IMR-90 (cell line): ENCODE measurements around the gene S100A6. TPM values are rescaled to one million over a fixed set of nuclear protein-coding genes. Genes with fewer than 3 reads are reported as not detected.

Experiments used
- ATAC-seq: fragments of 200-7000 bp; cut with Tn5 transposase; 2 replicates; pipeline ENCODE4 v1.9.1; 2020; ENCODE audit warnings: low read depth, mild to moderate bottlenecking, moderate library complexity
- BruUV-seq: library from RNA; stranded (reverse); fragments of 400-500 nt; replicated peaks from 2 replicates; lab custom pipeline; 2021; lab: Mats Ljungman, UMichigan
- CTCF ChIA-PET: fragments of 300-600 bp; formaldehyde crosslinking; extraction: SDS; loops from one replicate; lab custom pipeline; 2021; ENCODE audit warnings: antibody characterized with exemption; lab: Yijun Ruan, JAX
- POLR2A ChIA-PET: fragments of 300-600 bp; sonication (Branson Sonifier 250); formaldehyde crosslinking; loops from one replicate; lab custom pipeline; 2022; ENCODE audit warnings: antibody characterized with exemption; ENCODE audit not compliant: unreplicated experiment; lab: Charles Lee
- DNase-seq: peaks from one replicate; pipeline ENCODE4 v3.0.0; 2013
- H2AFZ ChIP-seq: replicated peaks from 2 replicates; pipeline ENCODE3; 2013; ENCODE audit warnings: low read length, mild to moderate bottlenecking; ENCODE audit not compliant: poor library complexity
- H2AK5ac ChIP-seq: 2 replicates; pipeline ENCODE4 v1.6.1; 2013; ENCODE audit warnings: low read depth, low read length, inconsistent platforms
- H2AK9ac ChIP-seq: replicated peaks from 2 replicates; pipeline ENCODE3; 2013; ENCODE audit warnings: mild to moderate bottlenecking, low read depth, low read length, moderate library complexity; ENCODE audit not compliant: poor library complexity
- H2BK120ac ChIP-seq: 2 replicates; pipeline ENCODE4 v1.6.1; 2013; ENCODE audit warnings: low read depth, low read length, inconsistent platforms
- H2BK15ac ChIP-seq: 3 replicates; pipeline ENCODE4 v1.6.1; 2013; ENCODE audit warnings: low read depth, low read length, inconsistent platforms
- H2BK20ac ChIP-seq: 2 replicates; pipeline ENCODE4 v1.6.1; 2013; ENCODE audit warnings: low read depth, mild to moderate bottlenecking, inconsistent platforms, low read length, moderate library complexity
- H2BK5ac ChIP-seq: 2 replicates; pipeline ENCODE4 v1.6.1; 2013; ENCODE audit warnings: mild to moderate bottlenecking, low read depth, low read length, inconsistent platforms; ENCODE audit not compliant: poor library complexity, severe bottlenecking
- H3K14ac ChIP-seq: replicated peaks from 2 replicates; pipeline ENCODE4 v1.6.1; 2013; ENCODE audit warnings: low read depth, low read length, inconsistent platforms
- H3K18ac ChIP-seq: 2 replicates; pipeline ENCODE4 v1.6.1; 2013; ENCODE audit warnings: low read depth, low read length, control low read depth
- H3K23ac ChIP-seq: 2 replicates; pipeline ENCODE4 v1.6.1; 2013; ENCODE audit warnings: low read depth, low read length, inconsistent platforms
- H3K27ac ChIP-seq: 2 replicates; pipeline ENCODE4 v1.5.1; 2013; ENCODE audit warnings: mild to moderate bottlenecking, control low read depth, low read length; ENCODE audit not compliant: insufficient read depth
- H3K27me3 ChIP-seq: 2 replicates; pipeline ENCODE4 v1.6.1; 2013; ENCODE audit warnings: low read length; ENCODE audit not compliant: control insufficient read depth, insufficient read depth
- H3K36me3 ChIP-seq: 2 replicates; pipeline ENCODE4 v1.6.1; 2013; ENCODE audit warnings: low read length, mixed read lengths; ENCODE audit not compliant: control insufficient read depth, insufficient read depth
- H3K4ac ChIP-seq: 2 replicates; pipeline ENCODE4 v1.6.1; 2013; ENCODE audit warnings: low read depth, low read length, inconsistent platforms
- H3K4me1 ChIP-seq: 2 replicates; pipeline ENCODE4 v1.6.1; 2013; ENCODE audit warnings: low read length, mixed read lengths; ENCODE audit not compliant: control insufficient read depth, insufficient read depth
- H3K4me2 ChIP-seq: 2 replicates; pipeline ENCODE4 v1.6.1; 2013; ENCODE audit warnings: low read depth, mild to moderate bottlenecking, control low read depth, low read length, moderate library complexity
- H3K4me3 ChIP-seq: 2 replicates; pipeline ENCODE4 v1.5.1; 2013; ENCODE audit warnings: low read depth, mild to moderate bottlenecking, control low read depth, low read length, moderate library complexity; ENCODE audit not compliant: insufficient read depth
- H3K56ac ChIP-seq: 2 replicates; pipeline ENCODE4 v1.6.1; 2013; ENCODE audit warnings: low read length, inconsistent platforms; ENCODE audit not compliant: insufficient read depth; ENCODE audit errors: extremely low read depth
- H3K79me1 ChIP-seq, 2 experiments: 2 replicates each; pipeline ENCODE4 v1.6.1; 2013; ENCODE audit warnings: low read length in 2 of 2, inconsistent platforms in 1 of 2, low read depth in 1 of 2
- H3K9ac ChIP-seq: 2 replicates; pipeline ENCODE4 v1.6.1; 2013; ENCODE audit warnings: low read depth, low read length, control low read depth
- H3K9me1 ChIP-seq: 2 replicates; pipeline ENCODE4 v1.6.1; 2013; ENCODE audit warnings: low read length, inconsistent platforms; ENCODE audit not compliant: insufficient read depth
- H3K9me3 ChIP-seq: 2 replicates; pipeline ENCODE4 v1.6.1; 2013; ENCODE audit warnings: low read length; ENCODE audit not compliant: control insufficient read depth, insufficient read depth
- H4K20me1 ChIP-seq: 2 replicates; pipeline ENCODE4 v1.6.1; 2013; ENCODE audit warnings: low read length, inconsistent platforms; ENCODE audit not compliant: insufficient read depth
- H4K5ac ChIP-seq: 2 replicates; pipeline ENCODE4 v1.6.1; 2013; ENCODE audit warnings: mild to moderate bottlenecking, low read depth, low read length, control low read depth
- H4K8ac ChIP-seq, 2 experiments: 2 replicates each; pipeline ENCODE4 v1.6.1; 2013; ENCODE audit warnings: low read depth in 2 of 2, low read length in 2 of 2, control low read depth in 1 of 2, inconsistent platforms in 1 of 2
- H4K91ac ChIP-seq: 2 replicates; pipeline ENCODE4 v1.6.1; 2013; ENCODE audit warnings: low read depth, low read length, inconsistent platforms; ENCODE audit not compliant: insufficient read depth
- BHLHE40 ChIP-seq: fragments of 150-350 bp; IDR thresholded peaks from 2 replicates; pipeline ENCODE4 v1.6.1; 2016; ENCODE audit warnings: mild to moderate bottlenecking, low read depth, low read length
- CEBPB ChIP-seq: IDR thresholded peaks from 2 replicates; pipeline ENCODE4 v1.6.1; 2012; ENCODE audit warnings: low read depth, low read length, improper control_type of control experiment
- CHD1 ChIP-seq: IDR thresholded peaks from 2 replicates; pipeline ENCODE4 v1.6.1; 2012; ENCODE audit warnings: low read depth, low read length, improper control_type of control experiment
- FOS ChIP-seq: fragments of 150-350 bp; IDR thresholded peaks from 2 replicates; pipeline ENCODE4 v1.6.1; 2016; ENCODE audit warnings: low read depth, low read length
- MAFK ChIP-seq: IDR thresholded peaks from 2 replicates; pipeline ENCODE4 v1.6.1; 2012; ENCODE audit warnings: low read depth, low read length, improper control_type of control experiment
- MXI1 ChIP-seq: IDR thresholded peaks from 2 replicates; pipeline ENCODE4 v1.6.1; 2012; ENCODE audit warnings: low read depth, mild to moderate bottlenecking, low read length, moderate library complexity, borderline replicate concordance
- NFE2L2 ChIP-seq: fragments of 150-350 bp; IDR thresholded peaks from 2 replicates; pipeline ENCODE4 v1.6.1; 2016; ENCODE audit warnings: low read depth, mild to moderate bottlenecking, low read length
- POLR2A ChIP-seq: IDR thresholded peaks from 2 replicates; pipeline ENCODE4 v1.6.1; 2012; ENCODE audit warnings: mild to moderate bottlenecking, low read depth, low read length
- RAD21 ChIP-seq: IDR thresholded peaks from 2 replicates; pipeline ENCODE4 v1.6.1; 2012; ENCODE audit warnings: low read length, improper control_type of control experiment
- RCOR1 ChIP-seq: IDR thresholded peaks from 2 replicates; pipeline ENCODE4 v1.6.1; 2012; ENCODE audit warnings: mild to moderate bottlenecking, low read length, improper control_type of control experiment; ENCODE audit not compliant: insufficient replicate concordance
- RFX5 ChIP-seq: IDR thresholded peaks from 2 replicates; pipeline ENCODE4 v1.8.0; 2012; ENCODE audit warnings: low read depth, mild to moderate bottlenecking, low read length, moderate library complexity
- SMC3 ChIP-seq: fragments of 150-350 bp; IDR thresholded peaks from 2 replicates; pipeline ENCODE4 v1.6.1; 2016; ENCODE audit warnings: low read depth, mild to moderate bottlenecking, antibody characterized with exemption, low read length, moderate library complexity
- USF2 ChIP-seq: fragments of 150-350 bp; IDR thresholded peaks from 2 replicates; pipeline ENCODE4 v1.6.1; 2017; ENCODE audit warnings: mild to moderate bottlenecking, antibody characterized with exemption, low read length, low read depth
- WGBS, 2 experiments: methylation state at CpG; one replicate each; pipeline versions ENCODE4 v1.1.5 to v1.1.7; 2013; ENCODE audit warnings: missing lambda C conversion rate in 2 of 2; ENCODE audit not compliant: insufficient read length in 1 of 2; ENCODE audit errors: extremely low coverage in 2 of 2; 5-methylcytosine and 5-hydroxymethylcytosine counted together
- dilution Hi-C: fragments of 300-500 bp; cut with HindIII; formaldehyde crosslinking; loops from one replicate; pipeline ENCODE4 v1.14.3; 2018; ENCODE audit warnings: low sequenced_read_pairs; ENCODE audit not compliant: unreplicated experiment
- in situ Hi-C: fragments of 300-500 bp; cut with MboI; formaldehyde crosslinking; loops from 3 replicates; pipeline ENCODE4 v1.14.3; 2019; ENCODE audit warnings: low sequenced_read_pairs, inconsistent platforms, mixed read lengths
- intact Hi-C: fragments of 100-400 bp; cut with micrococcal nuclease; formaldehyde crosslinking; loops from 2 replicates; pipeline ENCODE4 v1.10.0; 2022
- polyA plus RNA-seq, 3 experiments: library from polyadenylated mRNA; depleted of rRNA; stranded (reverse); fragments of >200 nt; gene quantifications; 2 replicates each; pipeline ENCODE4 v1.2.3, GENCODE V29; 2012; ENCODE audit warnings: low replicate concordance in 1 of 3
- total RNA-seq: library from RNA; depleted of rRNA; stranded (reverse); fragments of >200 nt; gene quantifications from 2 replicates; pipeline ENCODE4 v1.2.3, GENCODE V29; 2012
- TF ChIP-seq, protein P1 (sequence below): conservative IDR thresholded peaks from 2 replicates; pipeline ENCODE4 v1.5.1; 2012; ENCODE audit warnings: mild to moderate bottlenecking, low read depth, low read length, improper control_type of control experiment
- TF ChIP-seq, protein P2 (sequence below): fragments of 150-350 bp; IDR thresholded peaks from 2 replicates; pipeline ENCODE4 v1.6.1; 2016; ENCODE audit warnings: low read depth, mild to moderate bottlenecking, low read length, moderate library complexity, borderline replicate concordance

S100A6 gene
- total and polyA plus RNA-seq, 2 of the 4 experiments (the other 2 are of a cell fraction): 373 to 1,755 TPM

DNA sequence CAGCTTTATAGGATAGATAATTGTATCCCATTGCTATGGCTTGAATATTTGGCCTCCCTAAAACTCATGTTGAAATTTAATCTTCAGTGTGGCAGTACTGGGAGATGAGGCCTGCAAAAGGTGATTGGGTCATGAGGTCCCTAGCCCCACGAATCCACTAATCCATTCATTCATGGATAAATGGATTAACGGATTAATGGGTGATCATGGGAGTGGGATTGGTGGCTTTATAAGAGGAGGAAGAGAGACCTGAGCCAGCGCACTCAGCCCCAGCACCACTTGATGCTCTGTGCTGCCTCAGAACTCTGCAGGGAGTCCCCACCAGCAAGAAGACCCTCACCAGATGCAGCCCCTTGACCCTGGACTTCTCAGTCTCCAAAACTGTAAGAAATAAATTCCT, 32.0 kb downstream of the S100A6 start:
- Histone ChIP-seq H3K27ac (no peak overlapping the region), H3K79me1 (peaks cover 0 to 4% of the 10 kb centered on the region in 2 experiments; a peak in 1 of 4 replicates), H3K9me3 (no peaks in the 10 kb centered on the region), H3K18ac (no peak overlapping the region), H3K9ac (no peak overlapping the region), H3K4me3 (no peak overlapping the region), H3K23ac (no peak overlapping the region), H4K20me1 (no peaks in the 10 kb centered on the region), H3K56ac (no peak overlapping the region), H4K5ac (no peak overlapping the region), H2BK15ac (no peak overlapping the region), H2BK5ac (no peak overlapping the region), H2BK120ac (no peak overlapping the region), H3K4me2 (no peak overlapping the region), H3K14ac (no peak overlapping the region), H3K9me1 (peaks cover 12% of the 10 kb centered on the region), H4K8ac (no peak overlapping the region), H2AFZ (no peak overlapping the region), H4K91ac (no peak overlapping the region), H3K36me3 (no peaks in the 10 kb centered on the region), H2AK9ac (no peak overlapping the region), H2BK20ac (no peak overlapping the region), H3K4me1 (peaks cover 23% of the 10 kb centered on the region), H2AK5ac (no peak overlapping the region), H3K4ac (no peak overlapping the region), H3K27me3 (peaks cover 10% of the 10 kb centered on the region)
- TF ChIP-seq POLR2A: no peak
- TF ChIP-seq NFE2L2: no peak
- TF ChIP-seq SMC3: no peak
- TF ChIP-seq MAFK: no peak
- no peak for TF ChIP-seq BHLHE40
- TF ChIP-seq USF2: no peak
- TF ChIP-seq CEBPB: no peak
- no peak for TF ChIP-seq RCOR1
- TF ChIP-seq, protein P1, sequence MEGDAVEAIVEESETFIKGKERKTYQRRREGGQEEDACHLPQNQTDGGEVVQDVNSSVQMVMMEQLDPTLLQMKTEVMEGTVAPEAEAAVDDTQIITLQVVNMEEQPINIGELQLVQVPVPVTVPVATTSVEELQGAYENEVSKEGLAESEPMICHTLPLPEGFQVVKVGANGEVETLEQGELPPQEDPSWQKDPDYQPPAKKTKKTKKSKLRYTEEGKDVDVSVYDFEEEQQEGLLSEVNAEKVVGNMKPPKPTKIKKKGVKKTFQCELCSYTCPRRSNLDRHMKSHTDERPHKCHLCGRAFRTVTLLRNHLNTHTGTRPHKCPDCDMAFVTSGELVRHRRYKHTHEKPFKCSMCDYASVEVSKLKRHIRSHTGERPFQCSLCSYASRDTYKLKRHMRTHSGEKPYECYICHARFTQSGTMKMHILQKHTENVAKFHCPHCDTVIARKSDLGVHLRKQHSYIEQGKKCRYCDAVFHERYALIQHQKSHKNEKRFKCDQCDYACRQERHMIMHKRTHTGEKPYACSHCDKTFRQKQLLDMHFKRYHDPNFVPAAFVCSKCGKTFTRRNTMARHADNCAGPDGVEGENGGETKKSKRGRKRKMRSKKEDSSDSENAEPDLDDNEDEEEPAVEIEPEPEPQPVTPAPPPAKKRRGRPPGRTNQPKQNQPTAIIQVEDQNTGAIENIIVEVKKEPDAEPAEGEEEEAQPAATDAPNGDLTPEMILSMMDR: no peak
- TF ChIP-seq, protein P2, sequence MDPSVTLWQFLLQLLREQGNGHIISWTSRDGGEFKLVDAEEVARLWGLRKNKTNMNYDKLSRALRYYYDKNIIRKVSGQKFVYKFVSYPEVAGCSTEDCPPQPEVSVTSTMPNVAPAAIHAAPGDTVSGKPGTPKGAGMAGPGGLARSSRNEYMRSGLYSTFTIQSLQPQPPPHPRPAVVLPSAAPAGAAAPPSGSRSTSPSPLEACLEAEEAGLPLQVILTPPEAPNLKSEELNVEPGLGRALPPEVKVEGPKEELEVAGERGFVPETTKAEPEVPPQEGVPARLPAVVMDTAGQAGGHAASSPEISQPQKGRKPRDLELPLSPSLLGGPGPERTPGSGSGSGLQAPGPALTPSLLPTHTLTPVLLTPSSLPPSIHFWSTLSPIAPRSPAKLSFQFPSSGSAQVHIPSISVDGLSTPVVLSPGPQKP: no peak
- TF ChIP-seq RFX5: no peak
- TF ChIP-seq FOS: no peak
- no peak for TF ChIP-seq MXI1
- TF ChIP-seq CHD1: no peak
- no peak for TF ChIP-seq RAD21
- intact Hi-C loops (loop anchor here (10.0 kb wide), 1 partner anchor 481 kb away; the partner anchor contains the start of gene RAB13), dilution Hi-C loops (no loop called here), in situ Hi-C loops (no loop called here)
- ChIA-PET POLR2A (no interaction called here), CTCF (no interaction called here)
- WGBS, 2 experiments: no CpG with 5 or more reads among the region's 3 CpGs
- BruUV-seq: no TSS peak
- DNase-seq (no peak), ATAC-seq (no peak)
